Measurements from ENCODE around the gene DUOX1. TPM values are rescaled to one million over a fixed set of nuclear protein-coding genes. Genes with fewer than 3 reads are reported as not detected.

Gene DUOX1
- total RNA-seq, 1 experiment from 2014 or later: 15.1 TPM

- Mint-ChIP-seq H3K27me3 (ENCODE audit: insufficient read depth, unreplicated experiment) (peaks cover 35% of the 10 kb centered on the region), H3K4me1 (ENCODE audit: insufficient read depth, unreplicated experiment) (peaks cover 8% of the 10 kb centered on the region), H3K4me3 (ENCODE audit: unreplicated experiment) (no peak overlapping the region), H3K27ac (ENCODE audit: low read depth, unreplicated experiment) (no peak overlapping the region), H3K9me3 (ENCODE audit: unreplicated experiment) (no peaks in the 10 kb centered on the region), H3K36me3 (ENCODE audit: insufficient read depth, unreplicated experiment) (no peaks in the 10 kb centered on the region)
- no peak for TF ChIP-seq CTCF (IDR thresholded peaks at IDR 0.05; ENCODE audit: unreplicated experiment)
- intact Hi-C loops (cut with micrococcal nuclease): no loop called here
- BruUV-seq (replicated peaks): no TSS peak
- CTCF ChIA-PET: interaction anchor here (0.6 kb wide), 1 partner anchor 305 kb away, joined by 4 read pairs; no protein-coding TSS in a partner anchor
- DNase-seq (ENCODE audit: unreplicated experiment): no peak
- POLR2A ChIA-PET: no interaction called here
Observed at GRCh38 chr15:45091576-45091975, 38.2 kb upstream of the DUOX1 start.

DNA sequence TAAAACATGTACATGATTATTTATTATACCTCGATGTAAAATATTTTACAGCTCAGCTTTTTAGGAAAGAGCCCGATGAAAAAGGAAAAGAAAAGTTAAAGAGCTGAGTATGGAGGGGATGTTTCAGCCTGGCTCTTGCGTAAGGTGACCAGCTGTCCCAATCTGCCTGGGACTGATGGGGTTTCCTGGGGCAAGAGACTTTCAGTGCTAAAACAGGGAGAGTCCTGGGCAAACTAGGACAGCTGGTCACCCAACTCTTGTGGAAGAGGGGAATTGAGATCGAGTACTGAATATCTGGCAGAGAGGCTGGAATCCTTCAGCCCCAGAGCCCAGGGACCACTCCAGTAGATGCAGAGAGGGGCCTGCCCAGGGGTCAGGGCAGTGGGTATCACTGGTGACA is 36.8 kb upstream of the DUOX1 start:
- Mint-ChIP-seq H3K4me1 (ENCODE audit: insufficient read depth, unreplicated experiment) (peaks cover 8% of the 10 kb centered on the region), H3K27me3 (ENCODE audit: insufficient read depth, unreplicated experiment) (peaks cover 35% of the 10 kb centered on the region), H3K4me3 (ENCODE audit: unreplicated experiment) (no peak overlapping the region), H3K9me3 (ENCODE audit: unreplicated experiment) (no peaks in the 10 kb centered on the region), H3K36me3 (ENCODE audit: insufficient read depth, unreplicated experiment) (no peaks in the 10 kb centered on the region), H3K27ac (ENCODE audit: low read depth, unreplicated experiment) (no peak overlapping the region)
- intact Hi-C loops (cut with micrococcal nuclease): no loop called here
- DNase-seq (ENCODE audit: unreplicated experiment): no peak
- POLR2A ChIA-PET: no interaction called here
- CTCF ChIA-PET: interaction anchor here (0.6 to 1.6 kb wide), 2 partner anchors 25 to 170 kb away, joined by 5 to 6 read pairs; no protein-coding TSS in a partner anchor
- BruUV-seq (replicated peaks): no TSS peak
- TF ChIP-seq CTCF (IDR thresholded peaks at IDR 0.05; ENCODE audit: unreplicated experiment): no peak

DNA sequence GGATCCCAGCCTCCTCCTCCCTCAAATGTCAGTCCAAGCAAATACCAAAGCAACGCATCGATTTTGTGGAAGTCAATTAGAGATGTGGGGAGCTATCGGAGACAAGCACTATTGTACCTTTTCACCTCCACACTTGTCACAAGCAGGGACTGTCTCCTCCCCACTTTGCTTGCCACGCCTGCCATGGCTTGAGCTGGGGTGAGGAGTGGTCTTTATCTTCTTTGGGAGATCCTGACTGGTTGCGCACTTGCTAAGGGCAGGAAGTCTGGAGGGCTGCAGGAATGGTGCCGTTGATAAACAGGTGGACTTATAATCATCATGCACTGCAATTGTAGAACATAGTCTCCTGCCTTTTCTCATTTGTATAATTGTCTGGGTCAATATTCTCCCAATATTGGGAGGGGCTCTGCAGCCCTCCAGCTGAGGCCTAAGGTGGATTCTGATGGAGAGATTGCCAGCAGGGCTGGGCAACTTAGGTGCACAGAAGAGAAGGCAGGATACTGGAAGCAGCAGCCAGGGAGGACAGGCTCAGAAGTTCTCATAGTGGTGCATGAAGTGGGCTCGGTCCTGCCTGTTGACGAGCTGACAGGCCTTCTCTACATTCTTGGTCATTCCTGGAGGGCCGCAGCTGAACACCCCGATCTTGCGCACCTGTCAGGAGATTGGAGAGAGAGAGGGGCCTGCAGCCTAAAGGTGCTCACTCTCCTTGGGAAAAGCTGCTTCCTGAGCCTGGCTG is 36.0 kb upstream of the DUOX1 start:
- CTCF ChIA-PET: interaction anchor here (0.6 to 1.6 kb wide), 2 partner anchors 24 to 170 kb away, joined by 5 to 6 read pairs; no protein-coding TSS in a partner anchor
- intact Hi-C loops (cut with micrococcal nuclease): no loop called here
- H3K27ac Mint-ChIP-seq (ENCODE audit: low read depth, unreplicated experiment): no peak overlapping the region
- H3K27me3 Mint-ChIP-seq (ENCODE audit: insufficient read depth, unreplicated experiment): peaks cover 35% of the 10 kb centered on the region
- H3K4me3 Mint-ChIP-seq (ENCODE audit: unreplicated experiment): no peak overlapping the region
- BruUV-seq (replicated peaks): no TSS peak
- no peak for DNase-seq (ENCODE audit: unreplicated experiment)
- peaks cover 8% of the 10 kb centered on the region for H3K4me1 Mint-ChIP-seq (ENCODE audit: insufficient read depth, unreplicated experiment)
- POLR2A ChIA-PET: no interaction called here
- no peaks in the 10 kb centered on the region for H3K9me3 Mint-ChIP-seq (ENCODE audit: unreplicated experiment)
- TF ChIP-seq CTCF (IDR thresholded peaks at IDR 0.05; ENCODE audit: unreplicated experiment): no peak
- no peaks in the 10 kb centered on the region for H3K36me3 Mint-ChIP-seq (ENCODE audit: insufficient read depth, unreplicated experiment)

GRCh38 chr15:45094358-45094730 is 35.5 kb upstream of the DUOX1 start:
- H3K27ac Mint-ChIP-seq (ENCODE audit: low read depth, unreplicated experiment): no peak overlapping the region
- H3K4me3 Mint-ChIP-seq (ENCODE audit: unreplicated experiment): no peak overlapping the region
- no peak for DNase-seq (ENCODE audit: unreplicated experiment)
- BruUV-seq (replicated peaks): no TSS peak
- ChIA-PET POLR2A (no interaction called here), CTCF (interaction anchor here (0.8 to 1.6 kb wide), 2 partner anchors 23 to 24 kb away, joined by 3 to 5 read pairs; no protein-coding TSS in a partner anchor)
- peaks cover 8% of the 10 kb centered on the region for H3K4me1 Mint-ChIP-seq (ENCODE audit: insufficient read depth, unreplicated experiment)
- peaks cover 35% of the 10 kb centered on the region for H3K27me3 Mint-ChIP-seq (ENCODE audit: insufficient read depth, unreplicated experiment)
- intact Hi-C loops (cut with micrococcal nuclease): no loop called here
- no peak for TF ChIP-seq CTCF (IDR thresholded peaks at IDR 0.05; ENCODE audit: unreplicated experiment)
- H3K36me3 Mint-ChIP-seq (ENCODE audit: insufficient read depth, unreplicated experiment): no peaks in the 10 kb centered on the region
- no peaks in the 10 kb centered on the region for H3K9me3 Mint-ChIP-seq (ENCODE audit: unreplicated experiment)
